SK-N-SH treated with all-trans-retinoic acid at 6 μM for 48 hours (cell line): ENCODE measurements around the gene ZSCAN10.
"Not testable (repeated sequence)": the region's sequence is repeated elsewhere in the genome, so short reads cannot be mapped to it uniquely, and the experiment has no call there.

Experiments used
- ARNTL ChIP-seq: fragments of 450-650 bp; formaldehyde crosslinking; IDR thresholded peaks from 2 replicates; pipeline ENCODE4 v1.5.0; 2020; ENCODE audit warnings: low read depth, mild to moderate bottlenecking, moderate library complexity, borderline replicate concordance
- BACH2 ChIP-seq: fragments of 250-450 bp; sonication (Bioruptor Pico); IDR thresholded peaks from 2 replicates; pipeline ENCODE4 v1.9.0; 2021; ENCODE audit warnings: mild to moderate bottlenecking, borderline replicate concordance
- OSR1 ChIP-seq: fragments of 250-450 bp; sonication (Bioruptor Pico); IDR thresholded peaks from 2 replicates; pipeline ENCODE4 v1.8.0; 2022; ENCODE audit warnings: moderate library complexity, mild to moderate bottlenecking, inconsistent platforms
- PATZ1 ChIP-seq: fragments of 250-450 bp; sonication (Bioruptor Pico); IDR thresholded peaks from 2 replicates; pipeline ENCODE4 v1.8.0; 2020; ENCODE audit warnings: mild to moderate bottlenecking, moderate library complexity, borderline replicate concordance
- RARB ChIP-seq: fragments of 250-450 bp; sonication (Bioruptor Pico); IDR thresholded peaks from 2 replicates; pipeline ENCODE4 v1.8.0; 2021; ENCODE audit warnings: mild to moderate bottlenecking, moderate library complexity
- TSHZ2 ChIP-seq: fragments of 250-450 bp; sonication (Bioruptor Pico); IDR thresholded peaks from 2 replicates; pipeline ENCODE4 v1.5.0; 2020; ENCODE audit warnings: mild to moderate bottlenecking, moderate library complexity
- ZFP3 ChIP-seq: fragments of 250-450 bp; sonication (Bioruptor Pico); IDR thresholded peaks from 2 replicates; pipeline ENCODE4 v1.5.0; 2020; ENCODE audit warnings: mild to moderate bottlenecking, moderate library complexity
- ZFP30 ChIP-seq: fragments of 450-650 bp; formaldehyde crosslinking; IDR thresholded peaks from 2 replicates; pipeline ENCODE4 v1.5.0; 2022; ENCODE audit warnings: mild to moderate bottlenecking, moderate library complexity
- ZNF565 ChIP-seq: fragments of 450-650 bp; formaldehyde crosslinking; conservative IDR thresholded peaks from 2 replicates; pipeline ENCODE4 v1.5.0; 2020; ENCODE audit warnings: low read depth, mild to moderate bottlenecking, moderate library complexity
- ZNF70 ChIP-seq: fragments of 450-650 bp; formaldehyde crosslinking; IDR thresholded peaks from 2 replicates; pipeline ENCODE4 v1.5.0; 2020; ENCODE audit warnings: mild to moderate bottlenecking, moderate library complexity

- TF ChIP-seq ZNF565 (CRISPR knock-in tag); BACH2 (CRISPR knock-in tag); ZFP3 (CRISPR knock-in tag); ZNF70 (CRISPR knock-in tag); PATZ1 (CRISPR knock-in tag); OSR1; ARNTL (CRISPR knock-in tag); ZFP30 (CRISPR knock-in tag); TSHZ2 (CRISPR knock-in tag); RARB: not testable (repeated sequence)
These were observed 45.8 kb downstream of the ZSCAN10 start for GRCh38 chr16:3053330-3053710.
